HG02588 (cell line): ENCODE measurements around the gene YAE1.

Experiments
- ATAC-seq: cut with Tn5 transposase; IDR thresholded peaks from one replicate; pipeline ENCODE4 v1.9.1; 2021; ENCODE audit warnings: mild to moderate bottlenecking, moderate library complexity; ENCODE audit not compliant: unreplicated experiment

The YAE1 gene

DNA sequence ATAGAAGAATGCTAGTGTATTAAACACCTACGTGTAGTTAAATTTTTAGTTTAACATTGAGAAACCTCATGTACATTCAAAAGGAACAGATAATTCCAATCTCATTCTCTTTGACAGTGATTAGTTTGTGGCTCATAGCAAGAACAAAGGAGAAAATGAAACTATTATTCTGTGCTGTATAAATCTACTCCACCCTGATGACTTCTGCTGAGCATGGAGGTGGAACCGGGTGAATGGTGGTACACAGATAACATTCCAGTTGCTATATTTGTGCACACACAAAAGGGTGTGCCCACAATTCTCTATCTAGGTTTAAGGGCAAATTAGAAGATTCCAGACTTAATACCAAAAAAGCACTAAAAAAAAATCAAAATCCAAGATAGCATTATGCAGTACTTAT lies 40.1 kb downstream of the YAE1 start:
- ATAC-seq = no peak

DNA sequence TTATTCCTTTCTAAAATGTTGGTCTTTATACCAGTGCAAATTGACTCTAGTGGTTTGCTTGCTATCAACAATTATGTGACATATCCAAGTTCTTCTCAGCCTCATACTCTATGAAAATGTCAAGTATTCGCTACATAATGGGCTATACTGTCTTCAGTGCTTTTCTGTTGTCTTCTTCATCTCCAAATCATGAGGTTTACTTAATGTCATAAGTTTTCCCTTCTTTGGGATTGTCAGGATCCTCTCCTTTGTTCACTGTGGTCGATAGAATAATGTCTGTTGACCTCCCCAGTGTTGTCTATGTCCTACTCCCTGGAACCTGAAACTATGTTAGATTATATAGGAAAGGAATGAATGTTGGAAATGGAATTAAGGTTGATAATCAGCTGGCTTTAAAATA lies 40.7 kb downstream of the YAE1 start:
- ATAC-seq = no peak

DNA sequence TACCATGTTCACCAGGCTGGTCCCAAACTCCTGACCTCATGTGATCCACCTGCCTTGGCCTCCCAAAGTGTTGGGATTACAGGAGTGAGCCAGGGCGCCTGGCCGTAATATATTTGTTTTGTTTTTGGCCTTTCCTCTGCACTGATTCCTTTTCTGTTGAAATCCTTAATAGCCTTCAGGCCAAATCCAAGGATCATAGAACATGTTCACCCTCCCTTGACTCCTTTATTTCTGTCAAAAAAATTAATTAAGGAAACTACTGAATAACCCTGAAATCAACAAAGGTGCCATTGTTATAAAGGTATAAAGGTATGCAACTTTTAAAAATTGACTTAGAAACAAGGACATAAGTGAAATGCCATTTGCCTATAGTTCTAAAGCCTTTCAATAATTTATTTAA lies 41.7 kb downstream of the YAE1 start:
- no peak for ATAC-seq

DNA sequence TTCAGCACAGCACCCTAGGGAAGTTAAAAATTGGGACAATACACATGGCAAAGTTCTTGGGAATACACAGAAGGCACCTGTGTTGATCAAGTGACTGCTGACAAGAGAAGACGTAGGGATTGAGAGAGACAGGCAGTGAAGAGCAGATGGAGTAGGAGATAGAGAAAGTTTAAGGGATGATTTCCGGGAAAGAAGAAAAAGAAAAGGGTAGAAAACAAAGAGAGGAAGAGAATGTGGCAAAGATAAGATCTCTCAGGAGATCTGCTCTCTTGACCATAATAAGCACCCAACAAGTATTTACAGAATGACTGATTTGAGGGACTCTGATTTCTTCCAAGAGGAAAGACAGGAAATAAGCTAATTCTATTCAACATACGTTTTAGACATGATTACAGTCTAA lies 42.1 kb downstream of the YAE1 start:
- ATAC-seq = no peak

DNA sequence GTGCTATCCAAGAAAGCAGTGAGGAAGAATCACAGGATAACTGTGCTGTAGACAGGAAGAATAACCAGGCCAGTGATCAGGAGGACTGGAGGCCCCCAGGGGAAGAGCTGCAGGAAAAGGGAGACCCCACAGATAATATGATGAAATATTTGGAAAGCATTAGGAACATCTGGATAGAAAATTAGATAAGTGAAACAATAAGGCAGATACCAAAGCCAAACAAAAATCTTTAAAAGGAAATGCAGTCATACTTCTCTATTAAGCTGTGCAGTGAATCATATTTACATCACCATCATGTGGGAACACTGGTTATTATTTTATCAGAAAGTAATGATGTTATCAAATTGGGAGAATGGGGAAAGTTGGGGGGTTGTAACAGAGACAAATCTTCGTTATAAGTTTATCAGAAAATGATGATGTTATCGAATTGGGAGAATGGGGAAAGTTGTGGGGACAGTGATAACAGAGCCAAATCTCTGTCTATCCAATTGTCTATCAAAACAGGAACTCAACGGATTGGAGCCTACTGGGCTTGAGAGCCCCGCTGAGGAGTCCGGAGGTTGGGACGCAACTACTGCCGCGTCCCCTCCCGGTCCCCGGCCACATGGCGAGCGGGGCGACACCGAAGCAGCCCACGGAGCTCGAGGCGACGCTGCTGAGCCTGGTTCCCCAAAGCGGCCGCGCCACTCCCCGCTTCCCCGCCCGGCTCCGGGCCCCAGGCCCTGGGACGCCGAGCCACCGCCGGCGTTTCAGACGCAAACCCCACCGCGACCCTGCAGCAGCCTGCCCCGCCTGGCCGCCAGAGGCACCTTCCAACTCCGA lies 43.1 kb downstream of the YAE1 start:
- no peak for ATAC-seq

GRCh38 chr7:39609935-39610263 lies 43.7 kb downstream of the YAE1 start:
- ATAC-seq = no peak

GRCh38 chr7:39613577-39613976 lies 47.4 kb downstream of the YAE1 start:
- ATAC-seq = no peak

- ATAC-seq = no peak
Observed at GRCh38 chr7:39614299-39614698, 48.1 kb downstream of the YAE1 start.

DNA sequence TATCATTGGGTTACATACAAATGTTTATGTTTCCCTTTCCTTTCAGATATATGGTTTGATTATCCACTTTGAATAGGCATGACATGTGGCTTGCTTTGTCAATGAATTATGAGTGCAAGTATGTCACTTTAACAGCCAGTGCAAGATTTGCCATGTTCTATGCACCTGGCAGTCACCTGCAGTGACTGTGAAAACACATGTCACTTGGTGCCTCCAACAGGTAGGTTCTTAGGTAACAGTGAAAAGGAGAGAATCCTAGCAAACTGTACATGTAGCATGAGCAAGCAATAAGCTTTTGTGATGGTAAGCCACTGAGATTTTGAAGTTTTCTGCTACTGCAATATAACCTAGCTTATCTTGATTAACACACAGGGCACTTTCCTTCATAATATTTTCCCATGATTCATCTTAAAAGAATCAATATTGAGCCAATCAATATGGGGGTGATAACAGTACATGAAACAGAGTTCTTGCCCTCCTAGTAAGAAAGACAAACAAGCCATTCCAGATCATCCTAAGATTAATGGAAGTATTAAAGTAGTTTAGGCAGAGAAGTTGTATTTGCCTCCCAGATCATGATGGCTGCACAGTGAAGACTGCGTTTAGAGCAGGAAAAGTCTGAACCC lies 49.3 kb downstream of the YAE1 start:
- ATAC-seq = no peak

DNA sequence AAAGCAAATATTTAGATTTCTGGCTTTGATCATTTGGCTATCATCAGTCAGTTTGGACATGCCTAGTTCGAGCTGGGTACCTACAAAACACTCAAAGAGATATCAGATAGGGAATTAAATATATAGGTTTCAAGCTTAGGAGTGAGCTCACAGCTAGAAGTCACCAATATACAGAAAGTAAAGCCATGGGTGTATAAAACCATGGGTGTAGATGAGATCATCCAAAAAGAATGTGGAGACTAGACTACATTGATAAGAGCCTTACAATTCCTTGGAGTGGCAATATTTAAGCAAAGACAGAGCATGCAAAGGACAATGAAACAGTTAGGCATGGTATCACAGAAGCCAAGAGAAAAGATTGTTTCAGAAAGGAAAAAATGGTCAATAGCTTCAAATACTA lies 49.9 kb downstream of the YAE1 start:
- ATAC-seq = no peak

DNA sequence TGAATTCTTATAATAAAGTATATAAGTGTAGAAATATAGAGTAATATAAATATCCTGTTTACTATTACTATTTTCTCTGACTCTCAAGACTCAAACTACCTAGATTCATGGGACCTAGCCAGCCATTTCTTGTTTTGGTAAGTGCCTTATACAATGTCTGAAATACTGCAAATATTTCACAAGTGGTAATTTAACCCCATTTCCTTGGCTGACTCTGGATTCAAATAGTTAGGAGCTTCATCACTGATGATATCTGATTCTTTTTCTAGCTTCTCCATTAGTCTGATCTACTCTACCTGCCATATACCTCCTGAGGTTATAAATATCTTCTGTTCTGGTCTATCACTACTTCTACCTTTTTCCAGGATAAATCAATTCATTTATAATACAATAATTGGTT lies 50.8 kb downstream of the YAE1 start:
- ATAC-seq = no peak

GRCh38 chr7:39618868-39619267 lies 52.7 kb downstream of the YAE1 start:
- no peak for ATAC-seq

GRCh38 chr7:39620486-39620885 lies 54.3 kb downstream of the YAE1 start:
- ATAC-seq = no peak

GRCh38 chr7:39621261-39621660 lies 55.1 kb downstream of the YAE1 start:
- no peak for ATAC-seq

DNA sequence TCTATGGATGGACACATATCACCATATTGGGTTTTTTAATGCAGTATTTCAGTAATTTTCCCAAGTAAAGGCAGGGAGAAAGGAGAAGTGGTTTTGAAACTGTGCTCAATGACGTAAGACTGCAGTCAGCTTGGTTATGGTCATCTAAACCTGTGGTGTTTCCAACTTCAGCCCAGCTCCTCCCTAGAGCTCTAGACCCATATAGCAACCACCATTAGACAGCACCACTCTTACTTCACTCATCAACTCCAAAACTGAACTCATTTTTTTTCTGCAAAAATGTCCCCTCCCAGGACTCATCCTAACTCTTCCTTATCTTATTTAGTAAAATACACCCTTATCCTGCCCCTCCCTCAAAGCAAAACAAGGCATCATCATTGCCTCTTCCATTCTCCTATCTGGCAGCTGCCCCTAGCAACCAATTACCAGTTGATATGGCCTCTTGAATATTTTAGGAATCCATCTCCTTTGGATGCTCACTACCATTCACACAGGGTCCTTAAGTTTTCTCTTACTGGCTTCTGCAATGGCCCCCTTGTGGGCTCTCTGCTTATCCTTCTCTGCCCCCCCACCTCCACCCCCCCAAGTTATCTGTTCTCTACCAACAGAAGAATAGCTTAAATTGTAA lies 55.7 kb downstream of the YAE1 start:
- ATAC-seq = peak; percentile 34
